GM12878 (cell line): Measurements from ENCODE around the gene SPHK2. TPM values are rescaled to one million over a fixed set of nuclear protein-coding genes. Genes with fewer than 3 reads are reported as not detected.

Experiments used
- ATF3 ChIP-seq: IDR thresholded peaks from 2 replicates; pipeline ENCODE4 v1.6.1; 2011; ENCODE audit warnings: low read depth, mild to moderate bottlenecking, low read length, moderate library complexity, borderline replicate concordance; ENCODE audit errors: extremely low read depth
- ATF7 ChIP-seq: fragments of 450-650 bp; IDR thresholded peaks from 2 replicates; pipeline ENCODE4 v1.6.1; 2016; ENCODE audit warnings: low read depth, mild to moderate bottlenecking
- BCL3 ChIP-seq: IDR thresholded peaks from 2 replicates; pipeline ENCODE4 v1.6.1; 2011; ENCODE audit warnings: borderline replicate concordance, low read depth, mild to moderate bottlenecking, moderate library complexity, low read length; ENCODE audit not compliant: insufficient read depth, poor library complexity, severe bottlenecking
- CUX1 ChIP-seq: IDR thresholded peaks from 2 replicates; pipeline ENCODE4 v1.6.1; 2012; ENCODE audit warnings: improper control_type of control experiment, low read depth, low read length; ENCODE audit not compliant: insufficient replicate concordance
- EP300 ChIP-seq, 2 experiments: fragments of 150-350 bp in 1 of 2; IDR thresholded peaks; 2 replicates each; pipeline ENCODE4 v1.6.1; 2011 to 2012; ENCODE audit warnings: low read depth in 2 of 2, low read length in 2 of 2, borderline replicate concordance in 1 of 2, improper control_type of control experiment in 1 of 2, inconsistent platforms in 1 of 2; ENCODE audit not compliant: control insufficient read depth in 1 of 2
- FOS ChIP-seq: IDR thresholded peaks from 3 replicates; pipeline ENCODE4 v1.6.1; 2011; ENCODE audit warnings: borderline replicate concordance; ENCODE audit not compliant: insufficient read length; ENCODE audit errors: extremely low read depth
- KDM1A ChIP-seq: fragments of 200-600 bp; sonication (generic); IDR thresholded peaks from 2 replicates; pipeline ENCODE4 v1.6.1; 2016; ENCODE audit warnings: borderline replicate concordance
- MEF2A ChIP-seq: IDR thresholded peaks from 2 replicates; pipeline ENCODE4 v1.6.1; 2011; ENCODE audit warnings: low read depth, mild to moderate bottlenecking, low read length, moderate library complexity; ENCODE audit not compliant: insufficient read depth
- MEF2B ChIP-seq: fragments of 450-650 bp; IDR thresholded peaks from 2 replicates; pipeline ENCODE4 v1.6.1; 2018; ENCODE audit warnings: mild to moderate bottlenecking, moderate library complexity; ENCODE audit not compliant: partially characterized antibody, poor library complexity, severe bottlenecking
- MTA3 ChIP-seq: IDR thresholded peaks from 2 replicates; pipeline ENCODE4 v1.6.1; 2012; ENCODE audit warnings: low read length, inconsistent platforms, borderline replicate concordance
- RFX5 ChIP-seq: IDR thresholded peaks from 2 replicates; pipeline ENCODE4 v1.6.1; 2011; ENCODE audit warnings: low read depth, low read length, improper control_type of control experiment
- SIX5 ChIP-seq: IDR thresholded peaks from 2 replicates; pipeline ENCODE4 v1.6.1; 2011; ENCODE audit warnings: mild to moderate bottlenecking, low read depth, low read length, moderate library complexity; ENCODE audit not compliant: severe bottlenecking
- SKIL ChIP-seq: fragments of 450-650 bp; IDR thresholded peaks from 2 replicates; pipeline ENCODE4 v1.6.1; 2017; ENCODE audit warnings: mild to moderate bottlenecking, low read depth, inconsistent platforms; ENCODE audit not compliant: poor library complexity, severe bottlenecking
- USF2 ChIP-seq: IDR thresholded peaks from 2 replicates; pipeline ENCODE4 v1.6.1; 2011; ENCODE audit warnings: low read depth, low read length, improper control_type of control experiment, borderline replicate concordance
- WRNIP1 ChIP-seq: IDR thresholded peaks from 2 replicates; pipeline ENCODE4 v1.6.1; 2011; ENCODE audit warnings: low read depth, low read length, improper control_type of control experiment, borderline replicate concordance
- YY1 ChIP-seq: IDR thresholded peaks from 2 replicates; pipeline ENCODE4 v1.6.1; 2011; ENCODE audit warnings: low read depth, mild to moderate bottlenecking, low read length
- ZZZ3 ChIP-seq: IDR thresholded peaks from 2 replicates; pipeline ENCODE4 v1.6.1; 2011; ENCODE audit warnings: low read depth; ENCODE audit not compliant: control insufficient read depth, insufficient read length
- polyA plus RNA-seq, 11 experiments: library from polyadenylated mRNA; depleted of rRNA in 4 of 11; unstranded in 6 of 11; stranded (reverse) in 5 of 11; fragments of >200 nt; fragmentation: Nextera tagmentation in 4 of 11; fragmentation: Illumina TruSeq in 1 of 11; extraction: Ambion mirVana in 4 of 11; extraction: Trizol in 1 of 11; gene quantifications; 1 replicate in 1 of 11; 2 replicates in 10 of 11; pipeline versions ENCODE4 v1.2.1 to v1.2.3, GENCODE V29; 2011 to 2016; ENCODE audit warnings: inconsistent platforms in 2 of 11, missing spikeins in 2 of 11, low read depth in 1 of 11
- total RNA-seq, 4 experiments: library from RNA; depleted of rRNA in 3 of 4; stranded (reverse); fragments of >200 nt in 3 of 4; fragmentation: Illumina TruSeq in 1 of 4; extraction: Trizol in 1 of 4; gene quantifications; 2 replicates each; pipeline versions ENCODE4 v1.2.1 to v1.2.3, GENCODE V29; 2013 to 2021

The SPHK2 gene
- total and polyA plus RNA-seq, 10 of the 15 experiments (the other 5 are each of a cell fraction or from before 2014, with no cell fraction given): 0.37 to 40.5 (median 11.2) TPM

- peak; percentile 10 for TF ChIP-seq BCL3
- TF ChIP-seq SIX5: peak; percentile 46
- no peak for TF ChIP-seq EP300 (IDR thresholded peaks at IDR 0.05; ENCODE audit: borderline replicate concordance in 1 of 2, control insufficient read depth in 1 of 2, low read depth in 2 of 2, low read length in 2 of 2)
- no peak for TF ChIP-seq USF2
- no peak for TF ChIP-seq MEF2A
- TF ChIP-seq MTA3: no peak; the same call in 1 of the 2 replicates
- TF ChIP-seq WRNIP1: no peak
- TF ChIP-seq SKIL: peak; percentile 62
- no peak for TF ChIP-seq RFX5
- TF ChIP-seq ATF3: no peak
- no peak for TF ChIP-seq MEF2B
- no peak for TF ChIP-seq ZZZ3
- no peak for TF ChIP-seq FOS
- peak; percentile 98 for TF ChIP-seq ATF7
- TF ChIP-seq KDM1A: no peak
- TF ChIP-seq CUX1: no peak
- TF ChIP-seq YY1: no peak
Observed at GRCh38 chr19:48637948-48638830, 18.9 kb downstream of the SPHK2 start (continued).
